Neural cell (in vitro differentiated cells): Measurements from ENCODE around the gene GOLGA6L6.
"Not testable (repeated sequence)": the region's sequence is repeated elsewhere in the genome, so short reads cannot be mapped to it uniquely, and the experiment has no call there.

Source experiments
- EZH2 ChIP-seq: fragments of 200-600, 300-800 bp; shearing (Covaris generic), sonication (generic); IDR thresholded peaks from 2 replicates; pipeline ENCODE4 v1.6.1; 2014; ENCODE audit warnings: antibody characterized with exemption, low read length, borderline replicate concordance, mild to moderate bottlenecking; ENCODE audit not compliant: insufficient read depth, poor library complexity, severe bottlenecking
- MXI1 ChIP-seq: fragments of 450-650 bp; conservative IDR thresholded peaks from 2 replicates; pipeline ENCODE4 v1.6.1; 2014; ENCODE audit warnings: antibody characterized with exemption, mild to moderate bottlenecking; ENCODE audit not compliant: poor library complexity, severe bottlenecking
- POLR2AphosphoS5 ChIP-seq: IDR thresholded peaks from 2 replicates; pipeline ENCODE4 v1.6.1; 2012
- SMC3 ChIP-seq: fragments of 450-650 bp; conservative IDR thresholded peaks from 2 replicates; pipeline ENCODE4 v1.6.1; 2014; ENCODE audit warnings: antibody characterized with exemption, mild to moderate bottlenecking, moderate library complexity; ENCODE audit not compliant: poor library complexity
- TF ChIP-seq, protein P1 (sequence below): fragments of 450-650 bp; IDR thresholded peaks from 2 replicates; pipeline ENCODE4 v1.5.1; 2014; ENCODE audit warnings: antibody characterized with exemption, mild to moderate bottlenecking, moderate library complexity; ENCODE audit not compliant: poor library complexity, severe bottlenecking

DNA sequence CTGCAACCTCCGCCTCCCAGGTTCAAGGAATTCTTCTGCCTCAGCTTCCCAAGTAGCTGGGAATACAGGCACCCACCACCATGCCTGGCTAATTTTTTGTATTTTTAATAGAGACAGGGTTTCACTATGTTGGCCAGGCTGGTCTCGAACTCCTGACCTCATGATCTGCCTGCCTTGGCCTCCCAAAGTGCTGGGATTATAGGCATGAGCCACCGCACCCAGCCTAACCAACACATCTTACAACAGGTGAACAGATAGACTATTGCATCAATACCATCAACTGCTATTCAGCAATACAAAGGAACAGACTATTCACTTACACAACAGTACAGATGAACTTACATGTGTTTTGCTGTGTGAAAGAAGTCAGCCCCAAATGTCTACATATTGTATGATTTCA is 45.2 kb upstream of the GOLGA6L6 start:
- TF ChIP-seq, protein P1, sequence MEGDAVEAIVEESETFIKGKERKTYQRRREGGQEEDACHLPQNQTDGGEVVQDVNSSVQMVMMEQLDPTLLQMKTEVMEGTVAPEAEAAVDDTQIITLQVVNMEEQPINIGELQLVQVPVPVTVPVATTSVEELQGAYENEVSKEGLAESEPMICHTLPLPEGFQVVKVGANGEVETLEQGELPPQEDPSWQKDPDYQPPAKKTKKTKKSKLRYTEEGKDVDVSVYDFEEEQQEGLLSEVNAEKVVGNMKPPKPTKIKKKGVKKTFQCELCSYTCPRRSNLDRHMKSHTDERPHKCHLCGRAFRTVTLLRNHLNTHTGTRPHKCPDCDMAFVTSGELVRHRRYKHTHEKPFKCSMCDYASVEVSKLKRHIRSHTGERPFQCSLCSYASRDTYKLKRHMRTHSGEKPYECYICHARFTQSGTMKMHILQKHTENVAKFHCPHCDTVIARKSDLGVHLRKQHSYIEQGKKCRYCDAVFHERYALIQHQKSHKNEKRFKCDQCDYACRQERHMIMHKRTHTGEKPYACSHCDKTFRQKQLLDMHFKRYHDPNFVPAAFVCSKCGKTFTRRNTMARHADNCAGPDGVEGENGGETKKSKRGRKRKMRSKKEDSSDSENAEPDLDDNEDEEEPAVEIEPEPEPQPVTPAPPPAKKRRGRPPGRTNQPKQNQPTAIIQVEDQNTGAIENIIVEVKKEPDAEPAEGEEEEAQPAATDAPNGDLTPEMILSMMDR, result not testable (repeated sequence)
- not testable (repeated sequence) for TF ChIP-seq POLR2AphosphoS5, MXI1, EZH2, SMC3
